Amniotic epithelial cell (primary cell): ENCODE data around the gene WDR62.

ENCODE experiments used
- DNase-seq: peaks from one replicate; pipeline ENCODE4 v3.0.0-alpha.2; 2010; ENCODE audit warnings: low read depth

Gene WDR62

DNA sequence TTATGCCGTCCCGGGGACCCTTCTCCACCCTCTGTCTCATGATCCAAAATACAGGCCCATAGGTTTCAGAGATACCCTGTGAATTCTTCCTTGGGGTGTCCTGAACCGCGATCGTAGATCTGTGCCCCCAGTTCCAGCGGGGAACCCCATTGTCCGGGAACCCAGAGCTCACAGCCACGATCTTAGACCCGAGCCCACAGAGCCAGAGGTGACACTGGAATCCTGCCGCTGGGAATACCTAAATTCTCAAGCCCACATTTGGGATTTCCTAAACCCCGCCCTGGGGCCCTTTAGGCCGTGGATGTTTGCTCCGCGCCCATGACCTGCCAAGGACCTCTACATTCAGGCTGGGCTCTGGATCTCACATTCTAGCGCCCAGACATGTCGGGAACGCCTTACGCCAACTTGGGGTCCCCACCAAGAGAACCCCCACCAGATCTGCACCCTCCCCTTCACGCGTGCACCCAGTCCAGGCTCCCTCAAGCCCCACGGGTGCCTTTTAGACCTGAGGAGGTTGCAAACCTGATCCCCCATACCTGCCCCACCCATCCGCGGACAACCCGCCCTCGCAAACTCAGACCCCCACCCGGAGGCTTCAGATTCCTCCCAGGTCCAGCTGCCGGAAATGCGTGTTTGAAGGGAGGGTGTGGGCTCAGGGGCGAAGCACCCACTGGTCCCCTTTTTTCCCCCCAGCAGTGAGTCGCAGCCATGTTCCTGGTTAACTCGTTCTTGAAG, 85.8 kb downstream of the WDR62 start:
- DNase-seq, result peak; percentile 43

DNA sequence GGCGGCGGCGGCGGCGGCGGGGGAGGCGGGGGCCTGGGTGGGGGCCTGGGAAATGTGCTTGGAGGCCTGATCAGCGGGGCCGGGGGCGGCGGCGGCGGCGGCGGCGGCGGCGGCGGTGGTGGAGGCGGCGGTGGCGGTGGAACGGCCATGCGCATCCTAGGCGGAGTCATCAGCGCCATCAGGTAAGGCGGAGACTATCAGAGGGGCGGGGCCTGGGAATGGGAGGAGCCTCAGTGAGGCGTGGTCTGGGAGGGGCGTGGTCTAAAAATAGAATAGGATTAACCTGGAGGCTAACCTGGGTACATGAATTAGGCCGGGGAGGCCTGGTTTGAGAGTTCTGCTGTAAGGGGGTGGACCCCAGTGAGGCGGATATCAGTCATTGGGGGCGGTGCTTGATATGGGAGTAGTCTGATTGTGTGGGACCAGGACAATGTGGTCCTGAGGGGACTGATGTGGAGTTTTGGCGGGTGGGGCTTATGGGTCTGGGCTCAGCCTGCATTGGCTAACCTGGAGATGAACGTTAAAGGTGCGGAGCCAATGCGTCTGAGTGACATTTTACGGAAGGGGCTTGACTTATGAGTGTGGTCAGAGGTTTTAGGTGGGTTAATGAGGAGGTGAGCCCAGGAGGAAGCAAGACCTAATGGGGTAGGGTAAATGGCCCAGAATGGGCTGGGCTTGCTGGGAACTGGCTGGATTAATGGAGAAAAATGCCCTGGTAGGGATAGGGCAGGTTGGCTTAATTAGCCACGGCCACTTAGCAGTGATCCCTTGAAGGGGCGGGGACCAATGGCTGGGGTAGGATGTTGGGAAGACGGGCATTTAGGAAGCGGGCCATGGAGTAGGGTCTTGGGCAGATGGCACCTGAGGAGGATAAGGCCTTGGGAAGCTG, 86.6 kb downstream of the WDR62 start:
- peak; percentile 72 for DNase-seq

DNA sequence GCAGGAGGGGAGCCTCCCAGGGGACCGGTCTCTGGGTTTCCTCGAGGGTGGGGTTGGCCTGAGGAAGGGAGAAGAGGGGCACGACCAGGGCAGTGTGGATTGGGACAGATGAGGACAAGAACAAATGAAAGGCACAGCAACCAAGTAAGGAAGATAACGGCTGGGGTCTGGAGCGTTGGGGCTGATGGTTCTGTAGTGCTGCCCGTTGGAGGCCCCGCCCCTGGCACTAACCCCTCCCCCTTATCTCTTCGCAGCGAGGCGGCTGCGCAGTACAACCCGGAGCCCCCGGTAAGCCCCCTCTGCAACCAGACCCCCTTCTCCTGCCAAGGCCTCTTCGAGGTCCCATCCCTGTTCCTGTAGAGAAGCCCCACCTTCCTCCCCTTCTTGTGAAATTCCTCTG, 87.3 kb downstream of the WDR62 start:
- no peak for DNase-seq

DNA sequence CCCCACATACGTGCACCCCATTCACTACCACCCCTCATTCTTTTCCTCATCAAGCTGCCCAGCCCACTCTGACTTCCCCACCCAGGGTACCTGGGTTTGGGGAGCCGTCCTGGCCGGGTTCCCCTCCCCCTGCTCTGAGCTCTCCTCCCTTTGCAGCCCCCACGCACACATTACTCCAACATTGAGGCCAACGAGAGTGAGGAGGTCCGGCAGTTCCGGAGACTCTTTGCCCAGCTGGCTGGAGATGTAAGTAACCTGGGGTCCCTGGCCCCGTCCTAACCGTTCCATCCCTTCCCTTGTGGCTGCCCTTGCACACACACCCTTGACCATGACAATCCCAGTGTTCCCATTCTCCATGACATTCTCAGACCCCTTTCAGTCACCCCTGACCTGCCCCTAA, 87.8 kb downstream of the WDR62 start:
- no peak for DNase-seq

DNA sequence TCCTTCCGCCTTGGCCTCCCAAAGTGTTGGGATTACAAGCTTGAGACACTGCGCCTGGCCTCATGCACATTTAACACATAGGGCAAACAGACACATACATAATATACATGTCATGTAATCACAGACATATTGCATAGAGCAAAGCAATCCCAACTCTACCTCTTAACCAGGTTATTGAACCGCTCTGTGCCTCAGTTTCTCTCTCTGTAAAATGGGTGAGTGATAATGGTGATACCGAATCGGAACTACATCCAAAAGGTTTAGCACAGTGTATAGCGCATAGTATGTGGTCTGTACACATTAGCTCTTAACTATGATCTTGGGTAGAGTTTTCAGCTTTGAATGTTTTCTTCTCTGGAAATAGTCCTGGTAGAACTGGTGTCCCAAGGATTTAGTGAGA, 89.9 kb downstream of the WDR62 start:
- DNase-seq, result no peak

DNA sequence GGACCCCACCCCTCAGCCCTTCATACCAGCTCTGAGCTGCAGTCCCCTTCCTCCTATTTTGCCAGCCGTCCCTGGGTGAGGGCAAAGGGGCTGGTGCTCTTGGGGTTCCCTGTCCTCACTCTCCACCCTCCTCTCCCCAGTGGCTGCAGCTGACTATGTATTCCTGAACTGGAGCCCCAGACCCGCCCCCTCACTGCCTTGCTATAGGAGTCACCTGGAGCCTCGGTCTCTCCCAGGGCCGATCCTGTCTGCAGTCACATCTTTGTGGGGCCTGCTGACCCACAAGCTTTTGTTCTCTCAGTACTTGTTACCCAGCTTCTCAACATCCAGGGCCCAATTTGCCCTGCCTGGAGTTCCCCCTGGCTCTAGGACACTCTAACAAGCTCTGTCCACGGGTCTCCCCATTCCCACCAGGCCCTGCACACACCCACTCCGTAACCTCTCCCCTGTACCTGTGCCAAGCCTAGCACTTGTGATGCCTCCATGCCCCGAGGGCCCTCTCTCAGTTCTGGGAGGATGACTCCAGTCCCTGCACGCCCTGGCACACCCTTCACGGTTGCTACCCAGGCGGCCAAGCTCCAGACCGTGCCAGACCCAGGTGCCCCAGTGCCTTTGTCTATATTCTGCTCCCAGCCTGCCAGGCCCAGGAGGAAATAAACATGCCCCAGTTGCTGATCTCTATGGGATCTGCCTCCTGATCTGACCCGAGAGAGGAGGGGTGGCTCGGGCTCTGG, 95.1 kb downstream of the WDR62 start:
- no peak for DNase-seq

DNA sequence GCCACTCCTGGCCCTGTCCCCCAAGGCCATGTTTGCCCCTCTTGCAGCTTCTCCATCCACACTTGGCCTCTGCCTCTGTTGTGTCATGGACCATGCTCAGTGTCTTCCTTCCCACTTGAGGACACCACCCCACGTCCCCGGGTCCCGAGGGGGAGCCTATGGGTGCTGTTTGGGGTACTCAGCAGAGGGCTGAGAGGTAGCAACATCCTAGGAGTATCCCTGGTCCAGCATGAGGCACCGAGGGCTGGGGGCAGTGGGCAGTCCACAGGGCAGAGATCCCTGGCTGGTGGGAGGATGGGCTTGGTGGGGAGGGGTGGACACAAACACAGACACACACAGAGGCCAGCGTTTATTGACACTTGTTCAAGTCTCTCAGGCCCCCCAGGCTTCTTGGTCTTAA, 95.9 kb downstream of the WDR62 start:
- DNase-seq, result no peak

DNA sequence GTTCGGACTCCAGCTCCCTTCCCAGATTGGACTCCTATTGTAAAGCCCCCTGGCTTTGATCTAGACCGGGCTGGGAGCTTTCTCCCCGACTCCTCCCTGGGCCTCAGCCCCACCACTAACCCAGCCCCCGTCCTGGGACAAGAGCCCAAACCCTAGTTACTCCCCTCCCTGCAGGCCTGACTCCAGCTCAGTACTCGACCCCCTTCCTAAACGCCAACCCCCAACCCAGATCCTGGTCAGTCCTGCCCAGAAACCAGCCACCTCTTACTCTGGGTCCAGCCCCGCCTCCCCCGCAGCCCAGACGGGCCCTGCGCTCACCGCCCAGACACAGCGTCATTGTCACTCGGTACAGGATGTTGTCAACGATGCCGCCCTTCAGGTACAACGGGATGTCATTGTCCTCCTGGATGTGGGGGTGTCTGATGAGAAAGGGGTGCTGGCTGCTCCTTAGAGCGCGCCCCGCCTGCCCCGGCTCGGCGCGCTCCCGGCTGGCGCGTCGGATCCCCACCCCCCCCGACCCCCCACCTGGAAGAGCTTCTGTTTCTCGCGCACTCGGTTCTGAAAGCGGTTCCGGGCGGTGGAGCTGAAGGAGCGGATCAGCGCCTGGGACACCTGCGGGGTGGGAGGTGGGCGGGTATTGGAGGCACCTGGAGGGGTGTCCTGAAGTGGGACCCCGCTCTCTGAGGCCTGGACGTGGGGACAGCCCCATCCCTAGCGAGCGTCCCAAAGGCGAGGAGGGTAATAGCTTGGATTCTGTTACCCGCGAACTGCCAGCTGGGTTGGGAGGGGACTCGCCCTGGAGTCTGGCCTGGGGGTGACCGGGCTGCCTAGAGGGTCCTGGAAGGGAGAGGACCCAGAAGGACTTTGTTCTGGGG, 96.7 kb downstream of the WDR62 start:
- DNase-seq, result no peak

DNA sequence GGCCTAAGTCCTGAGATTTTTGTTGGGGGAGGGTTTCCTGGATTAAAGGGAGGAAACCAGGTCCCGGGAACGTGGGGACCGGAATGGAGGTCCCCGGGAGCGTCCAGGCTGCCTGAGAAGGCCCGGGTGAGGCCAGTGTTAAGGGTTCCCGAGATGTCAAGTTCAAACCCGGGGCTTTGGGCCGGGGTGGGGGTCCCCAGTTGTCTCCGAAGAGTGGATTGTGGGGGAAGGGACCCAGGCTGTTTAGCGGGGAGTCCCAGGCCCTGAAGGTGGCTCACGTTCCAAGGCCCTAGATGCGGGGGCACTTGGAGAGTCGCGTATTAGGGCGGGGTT, 97.3 kb downstream of the WDR62 start:
- DNase-seq, result no peak

DNA sequence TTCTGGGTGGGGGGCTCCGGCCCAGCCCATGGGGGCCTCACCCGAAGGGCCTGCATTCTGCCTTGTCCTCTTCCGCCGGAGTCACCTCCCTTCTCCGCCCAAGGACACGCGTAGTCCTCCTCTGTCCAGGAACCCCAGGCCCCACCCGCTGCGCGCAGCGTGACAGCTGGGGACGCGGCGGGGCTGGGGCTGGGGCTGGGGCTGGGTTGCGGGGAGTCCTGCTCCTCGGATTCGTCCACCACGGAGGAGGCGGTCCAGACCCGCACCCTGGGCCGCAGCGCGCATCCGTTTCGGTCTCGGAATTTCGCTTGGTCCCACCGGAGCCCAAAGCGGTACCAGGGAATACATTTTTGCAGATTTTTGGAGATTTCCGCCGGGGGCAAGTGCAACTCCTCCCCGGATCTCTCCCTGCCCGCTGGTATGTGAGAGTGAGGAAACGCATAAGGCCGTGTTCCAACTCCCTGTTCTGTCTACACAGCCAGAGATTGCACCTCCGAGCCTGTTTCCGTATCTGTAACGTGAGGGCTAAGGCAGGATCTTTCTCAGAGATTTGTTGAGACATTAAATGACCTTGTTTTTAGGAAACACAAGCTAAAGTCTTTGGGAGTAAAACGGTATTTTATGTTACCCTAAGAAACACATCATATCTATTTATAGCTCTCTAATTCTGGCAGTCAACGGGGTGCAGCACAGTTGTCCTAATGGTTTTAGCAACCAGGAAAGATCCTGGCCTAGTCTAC, 97.8 kb downstream of the WDR62 start, which contains the start of gene COX7A1:
COX7A1 (minus strand) TSS at position 96 of the 740 bp plus-strand sequence; CDS start at position 56, 40 bp downstream.
- peak; percentile 37 for DNase-seq

DNA sequence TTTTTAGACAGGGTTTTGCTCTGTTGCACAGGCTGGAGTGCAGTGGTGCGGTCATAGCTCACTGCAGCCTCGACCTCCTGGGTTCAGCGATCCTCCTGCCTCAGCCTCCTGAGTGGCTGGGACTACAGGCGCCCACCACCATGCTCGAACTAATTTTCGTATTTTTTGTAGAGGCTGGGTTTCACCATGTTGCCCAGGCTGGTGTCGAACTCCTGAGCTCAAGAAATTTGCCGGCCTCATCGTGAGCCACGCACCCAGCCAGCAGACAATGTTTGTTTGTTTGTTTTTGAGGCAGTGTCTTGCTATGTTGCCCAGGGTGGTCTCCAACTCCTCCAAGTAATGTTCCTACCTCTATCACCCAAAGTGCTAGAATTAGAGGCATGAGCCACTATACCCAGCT, 98.4 kb downstream of the WDR62 start:
- no peak for DNase-seq
